Measurements from ENCODE around the gene EIPR1. TPM values are rescaled to one million over a fixed set of nuclear protein-coding genes. Genes with fewer than 3 reads are reported as not detected.

Gene EIPR1
- total RNA-seq, 1 donor from 2014 or later, result 32.0 TPM

DNA sequence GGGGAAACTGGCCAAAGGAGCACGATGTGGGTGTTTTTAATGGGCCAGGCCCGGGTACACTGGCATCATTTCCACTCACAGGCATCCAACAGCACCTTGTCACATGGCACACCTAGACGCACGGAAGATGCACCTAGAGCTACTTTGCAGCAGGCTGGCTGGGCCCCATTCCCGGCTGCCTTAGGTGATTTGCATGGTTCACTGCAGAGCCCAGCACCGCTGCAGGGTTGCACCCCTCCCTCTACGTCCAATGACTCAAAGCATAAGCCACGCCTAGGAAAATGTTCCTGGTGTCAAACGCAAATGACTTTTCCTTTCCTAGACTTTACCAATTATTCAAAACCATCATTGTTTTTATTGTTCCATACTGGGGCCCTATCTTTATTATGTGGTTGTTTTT, 222.9 kb downstream of the EIPR1 start:
- no peak overlapping the region for H3K27ac Mint-ChIP-seq
- peaks cover 3% of the 10 kb centered on the region for H3K4me1 Mint-ChIP-seq (ENCODE audit: low read depth)
- no peak for DNase-seq (ENCODE audit: low spot score, unreplicated experiment)

DNA sequence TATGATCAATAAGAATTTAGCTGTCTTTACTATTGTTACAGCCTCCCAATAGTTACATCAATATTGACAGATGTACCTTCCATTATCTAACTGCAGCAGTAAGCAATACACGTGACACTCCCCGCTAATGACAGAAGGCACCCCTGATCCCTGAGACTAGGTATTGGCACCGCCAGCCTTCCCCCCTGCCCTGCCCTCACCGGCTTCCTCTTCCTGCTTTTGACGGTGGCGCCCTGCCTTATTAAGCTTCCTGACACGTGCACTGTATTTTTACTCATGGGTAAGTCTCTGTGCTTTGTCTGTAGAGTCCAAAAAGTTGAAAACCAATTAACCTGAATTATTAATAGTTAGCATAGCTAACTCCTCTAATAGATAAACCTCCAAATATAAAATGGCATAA, 223.5 kb downstream of the EIPR1 start:
- Mint-ChIP-seq H3K36me3 (ENCODE audit: insufficient read depth) (peaks cover 24% of the 10 kb centered on the region), H3K4me3 (ENCODE audit: low read depth) (no peak overlapping the region), H3K27me3 (no peaks in the 10 kb centered on the region), H3K4me1 (ENCODE audit: low read depth) (peaks cover 3% of the 10 kb centered on the region), H3K27ac (no peak overlapping the region), H3K9me3 (ENCODE audit: low read depth) (peaks cover 22% of the 10 kb centered on the region)
- DNase-seq (ENCODE audit: low spot score, unreplicated experiment), result no peak
- TF ChIP-seq, protein P1, sequence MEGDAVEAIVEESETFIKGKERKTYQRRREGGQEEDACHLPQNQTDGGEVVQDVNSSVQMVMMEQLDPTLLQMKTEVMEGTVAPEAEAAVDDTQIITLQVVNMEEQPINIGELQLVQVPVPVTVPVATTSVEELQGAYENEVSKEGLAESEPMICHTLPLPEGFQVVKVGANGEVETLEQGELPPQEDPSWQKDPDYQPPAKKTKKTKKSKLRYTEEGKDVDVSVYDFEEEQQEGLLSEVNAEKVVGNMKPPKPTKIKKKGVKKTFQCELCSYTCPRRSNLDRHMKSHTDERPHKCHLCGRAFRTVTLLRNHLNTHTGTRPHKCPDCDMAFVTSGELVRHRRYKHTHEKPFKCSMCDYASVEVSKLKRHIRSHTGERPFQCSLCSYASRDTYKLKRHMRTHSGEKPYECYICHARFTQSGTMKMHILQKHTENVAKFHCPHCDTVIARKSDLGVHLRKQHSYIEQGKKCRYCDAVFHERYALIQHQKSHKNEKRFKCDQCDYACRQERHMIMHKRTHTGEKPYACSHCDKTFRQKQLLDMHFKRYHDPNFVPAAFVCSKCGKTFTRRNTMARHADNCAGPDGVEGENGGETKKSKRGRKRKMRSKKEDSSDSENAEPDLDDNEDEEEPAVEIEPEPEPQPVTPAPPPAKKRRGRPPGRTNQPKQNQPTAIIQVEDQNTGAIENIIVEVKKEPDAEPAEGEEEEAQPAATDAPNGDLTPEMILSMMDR (IDR thresholded peaks at IDR 0.05; ENCODE audit: unreplicated experiment), result no peak

More for the DNA sequence above, 222.9 kb downstream of the EIPR1 start:
- H3K36me3 Mint-ChIP-seq (ENCODE audit: insufficient read depth), result peaks cover 24% of the 10 kb centered on the region
- H3K27me3 Mint-ChIP-seq, result no peaks in the 10 kb centered on the region
- H3K4me3 Mint-ChIP-seq (ENCODE audit: low read depth), result no peak overlapping the region
- peaks cover 22% of the 10 kb centered on the region for H3K9me3 Mint-ChIP-seq (ENCODE audit: low read depth)
- TF ChIP-seq, protein P1 (IDR thresholded peaks at IDR 0.05; ENCODE audit: unreplicated experiment), result no peak

DNA sequence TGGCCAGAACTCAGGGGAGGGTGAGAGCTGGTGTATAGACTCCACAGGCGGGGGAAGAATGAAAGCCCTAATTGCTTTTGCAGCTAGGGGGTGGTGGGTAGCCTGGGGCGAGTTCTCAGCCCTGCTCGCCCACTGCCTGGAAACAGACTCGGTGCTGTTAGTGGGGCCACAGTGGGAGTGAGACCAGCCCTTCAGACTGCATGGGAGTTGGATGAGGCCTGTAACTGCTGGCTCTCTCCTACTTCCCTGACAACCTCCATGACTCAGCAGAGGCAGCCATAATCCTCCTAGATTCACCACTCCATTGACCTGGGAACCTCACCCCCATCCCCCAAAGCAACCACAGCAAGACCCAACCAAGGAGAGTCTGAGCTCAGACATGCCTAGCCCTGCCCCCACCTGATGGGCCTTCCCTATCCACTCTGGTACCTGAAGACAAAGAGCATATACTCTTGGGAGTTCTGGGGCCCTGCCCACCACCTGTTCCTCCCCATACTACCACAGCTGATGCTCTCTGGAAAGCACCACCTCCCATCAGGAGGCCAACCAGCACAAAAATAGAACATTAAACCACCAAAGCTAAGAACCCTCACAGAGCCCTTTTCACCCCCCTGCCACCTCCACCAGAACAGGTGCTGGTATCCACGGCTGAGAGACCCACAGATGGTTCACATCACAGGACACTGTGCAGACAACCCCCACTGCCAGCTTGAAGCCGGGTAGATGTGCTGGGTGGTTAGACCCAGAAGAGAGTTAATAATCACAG, 226.3 kb downstream of the EIPR1 start:
- no peak overlapping the region for H3K27ac Mint-ChIP-seq

DNA sequence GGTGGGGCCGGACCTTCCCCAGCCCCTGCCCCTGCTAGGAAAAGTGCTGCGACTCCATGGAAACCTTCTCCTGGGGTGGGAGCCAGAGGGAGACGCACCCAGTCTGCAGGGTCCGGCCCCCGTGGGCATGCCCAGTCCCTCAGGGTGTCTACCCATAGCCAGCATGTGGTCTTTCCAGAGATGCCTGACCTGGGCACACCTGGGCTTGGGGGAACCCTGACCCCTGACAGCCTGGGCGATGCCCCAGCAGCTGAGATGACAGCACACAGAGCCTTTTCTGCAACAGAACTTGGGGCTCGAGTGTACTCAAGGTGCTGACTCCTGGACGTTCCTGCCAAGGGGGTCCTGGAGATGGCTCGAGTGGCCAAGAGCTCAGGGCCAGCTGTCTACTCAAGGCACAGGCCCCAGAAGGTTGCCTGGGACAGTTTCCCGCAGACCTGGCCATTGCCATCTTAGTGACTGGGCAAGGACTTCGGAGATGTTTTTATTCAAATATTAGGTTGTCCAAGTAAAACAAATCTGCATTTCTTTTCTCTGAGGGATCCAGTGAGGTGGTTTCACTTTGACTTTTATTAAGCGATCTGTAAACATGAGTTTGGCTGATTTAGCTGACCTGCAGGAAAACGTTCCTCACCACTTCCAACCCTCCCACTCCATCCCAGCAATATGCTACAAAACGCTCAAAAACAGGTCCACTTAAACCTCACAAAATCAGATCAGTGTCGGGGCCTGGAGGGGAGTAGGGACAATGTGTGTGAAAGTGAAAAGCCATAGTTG, 228.0 kb downstream of the EIPR1 start:
- TF ChIP-seq, protein P1 (IDR thresholded peaks at IDR 0.05; ENCODE audit: unreplicated experiment), result no peak
- H3K36me3 Mint-ChIP-seq (ENCODE audit: insufficient read depth), result peaks cover 23% of the 10 kb centered on the region
- peaks cover 22% of the 10 kb centered on the region for H3K9me3 Mint-ChIP-seq (ENCODE audit: low read depth)
- H3K27me3 Mint-ChIP-seq, result no peaks in the 10 kb centered on the region
- no peak for DNase-seq (ENCODE audit: low spot score, unreplicated experiment)
- H3K27ac Mint-ChIP-seq, result no peak overlapping the region
- H3K4me1 Mint-ChIP-seq (ENCODE audit: low read depth), result peaks cover 11% of the 10 kb centered on the region
- no peak overlapping the region for H3K4me3 Mint-ChIP-seq (ENCODE audit: low read depth)

More for the DNA sequence above, 226.3 kb downstream of the EIPR1 start:
- DNase-seq (ENCODE audit: low spot score, unreplicated experiment), result no peak
- Mint-ChIP-seq H3K9me3 (ENCODE audit: low read depth) (peaks cover 22% of the 10 kb centered on the region), H3K27me3 (no peaks in the 10 kb centered on the region), H3K4me3 (ENCODE audit: low read depth) (no peak overlapping the region), H3K36me3 (ENCODE audit: insufficient read depth) (peaks cover 23% of the 10 kb centered on the region), H3K4me1 (ENCODE audit: low read depth) (peaks cover 8% of the 10 kb centered on the region)
- TF ChIP-seq, protein P1 (IDR thresholded peaks at IDR 0.05; ENCODE audit: unreplicated experiment), result no peak

DNA sequence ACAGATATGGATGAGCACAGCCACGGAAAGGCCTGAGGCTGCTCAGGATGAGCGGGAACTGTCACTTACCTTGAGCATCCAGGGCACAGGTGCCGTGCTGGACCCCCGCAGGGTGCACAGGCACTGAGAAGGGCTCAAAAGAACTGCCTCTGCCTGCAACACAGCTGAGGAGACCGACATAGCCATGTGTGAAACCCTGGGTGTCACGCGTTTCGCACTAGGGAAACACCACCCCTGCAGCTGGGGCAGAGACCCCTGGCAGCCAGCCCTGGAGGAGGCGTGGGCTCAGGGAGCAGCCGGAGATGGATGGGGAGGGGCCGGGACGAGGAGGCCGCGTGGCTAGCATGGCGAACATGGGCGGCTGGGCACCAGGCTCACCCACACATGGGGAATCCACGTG, 228.9 kb downstream of the EIPR1 start:
- no peaks in the 10 kb centered on the region for H3K27me3 Mint-ChIP-seq
- no peak for DNase-seq (ENCODE audit: low spot score, unreplicated experiment)
- no peak overlapping the region for H3K27ac Mint-ChIP-seq
- peaks cover 19% of the 10 kb centered on the region for H3K4me1 Mint-ChIP-seq (ENCODE audit: low read depth)
- H3K9me3 Mint-ChIP-seq (ENCODE audit: low read depth), result peaks cover 22% of the 10 kb centered on the region
- H3K36me3 Mint-ChIP-seq (ENCODE audit: insufficient read depth), result peaks cover 23% of the 10 kb centered on the region
- TF ChIP-seq, protein P1 (IDR thresholded peaks at IDR 0.05; ENCODE audit: unreplicated experiment), result no peak
- H3K4me3 Mint-ChIP-seq (ENCODE audit: low read depth), result no peak overlapping the region
